HAP-1 (cell line): ENCODE results near the gene TXNDC15.

ENCODE experiments used
- DNase-seq, 2 experiments: peaks; one replicate each; pipeline ENCODE4 v3.0.0-alpha.2; 2016 to 2020; ENCODE audit warnings: low spot score in 2 of 2
- H3K27me3 ChIP-seq: fragments of 250-450 bp; sonication (Bioruptor Pico); 2 replicates; pipeline ENCODE4 v1.5.1; 2020; ENCODE audit warnings: low read depth, mild to moderate bottlenecking, moderate library complexity
- H3K36me3 ChIP-seq: fragments of 250-450 bp; sonication (Bioruptor Pico); replicated peaks from 2 replicates; pipeline ENCODE4 v1.5.1; 2020; ENCODE audit warnings: mild to moderate bottlenecking
- H3K4me1 ChIP-seq: fragments of 250-450 bp; sonication (Bioruptor Pico); 2 replicates; pipeline ENCODE4 v1.5.1; 2020; ENCODE audit warnings: mild to moderate bottlenecking
- H3K4me3 ChIP-seq: fragments of 250-450 bp; sonication (Bioruptor Pico); 2 replicates; pipeline ENCODE4 v1.5.1; 2020; ENCODE audit warnings: mild to moderate bottlenecking, moderate library complexity
- H3K9me3 ChIP-seq: fragments of 250-450 bp; sonication (Bioruptor Pico); 2 replicates; pipeline ENCODE4 v1.5.1; 2020; ENCODE audit warnings: mild to moderate bottlenecking, moderate library complexity
- in situ Hi-C: fragments of 300-500 bp; cut with MboI; formaldehyde crosslinking; loops from 3 replicates; pipeline ENCODE4 v1.14.3; 2020; ENCODE audit warnings: low sequenced_read_pairs, inconsistent platforms, mixed read lengths

The TXNDC15 gene

GRCh38 chr5:134949316-134949715 lies 75.1 kb downstream of the TXNDC15 start:
- no peaks in the 10 kb centered on the region for H3K27me3 ChIP-seq
- no peak for DNase-seq
- H3K9me3 ChIP-seq, result no peaks in the 10 kb centered on the region
- H3K36me3 ChIP-seq, result no peaks in the 10 kb centered on the region
- H3K4me1 ChIP-seq, result no peaks in the 10 kb centered on the region
- in situ Hi-C loops, result no loop called here
- H3K4me3 ChIP-seq, result no peak overlapping the region
